ENCODE data around the gene TSPAN3. TPM values are rescaled to one million over a fixed set of nuclear protein-coding genes. Genes with fewer than 3 reads are reported as not detected.

Gene TSPAN3
- total and polyA plus RNA-seq, 4 donors, result 339 to 494 (median 450) TPM

DNA sequence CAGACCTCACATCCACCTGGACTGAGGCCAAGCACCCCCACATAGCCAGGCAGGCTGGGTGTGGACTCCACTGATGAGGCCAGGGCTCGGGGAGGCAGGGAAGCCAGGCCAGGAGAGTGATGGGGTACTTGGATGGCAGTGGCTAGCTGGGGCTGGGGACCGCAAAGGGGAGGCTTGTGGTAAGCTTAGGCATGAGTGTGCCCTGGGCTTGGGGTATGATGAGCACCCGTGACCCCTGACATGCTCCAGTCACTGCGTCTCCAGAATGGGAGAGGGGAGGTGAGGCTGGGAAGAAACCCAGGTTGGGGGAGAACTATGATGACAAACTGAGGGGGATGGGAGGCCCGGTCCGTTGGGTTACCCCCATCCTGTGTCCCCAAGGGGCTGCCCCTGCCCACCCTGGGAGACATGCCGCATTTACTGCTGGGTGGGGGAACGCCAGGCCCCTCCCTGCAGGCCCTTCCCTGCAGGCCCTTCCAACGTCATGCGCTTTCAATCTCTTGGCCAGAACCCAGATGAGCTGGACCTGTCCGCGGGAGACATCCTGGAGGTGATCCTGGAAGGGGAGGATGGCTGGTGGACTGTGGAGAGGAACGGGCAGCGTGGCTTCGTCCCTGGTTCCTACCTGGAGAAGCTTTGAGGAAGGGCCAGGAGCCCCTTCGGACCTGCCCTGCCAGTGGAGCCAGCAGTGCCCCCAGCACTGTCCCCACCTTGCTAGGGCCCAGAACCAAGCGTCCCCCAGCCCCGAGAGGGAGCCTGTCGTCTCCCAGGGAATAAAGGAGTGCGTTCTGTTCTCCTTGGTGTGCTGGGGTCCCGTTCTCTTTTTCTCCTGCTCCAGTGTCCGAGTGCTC lies 34.1 kb downstream of the TSPAN3 start:
- ATAC-seq (ENCODE audit: insufficient read depth, low FRiP score) (no peak), DNase-seq (peak in 1 of 3 donors; percentile 13)
- peak overlapping the region in 1 of 2 donors; percentile 38 for H3K27ac ChIP-seq (ENCODE audit: low read depth in 1 of 2, low read length in 1 of 2)

DNA sequence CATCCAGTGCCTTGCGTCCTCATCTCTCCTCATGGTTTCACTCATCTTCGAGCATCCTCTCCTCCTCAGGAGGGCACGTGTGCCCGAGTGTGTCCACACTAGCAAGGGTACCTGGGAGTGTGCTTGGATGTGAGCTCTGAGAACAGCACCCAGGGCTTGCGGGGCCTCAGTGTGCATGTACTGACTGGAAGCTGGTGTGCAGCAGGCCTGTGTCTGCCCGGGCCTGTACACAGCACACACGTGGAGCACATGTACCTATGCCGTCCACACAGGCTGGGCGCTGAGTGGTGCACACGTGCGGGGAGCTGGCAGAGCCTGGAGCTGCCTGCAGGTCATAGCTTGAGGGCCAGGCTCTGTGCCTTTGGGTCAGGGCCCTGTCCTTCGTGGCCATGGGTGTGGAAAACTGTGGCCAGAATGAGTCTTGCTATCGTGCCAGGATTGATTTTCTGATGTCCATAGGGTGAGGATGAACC lies 34.9 kb downstream of the TSPAN3 start:
- peaks cover 0 to 27% (median 5%) of the 10 kb centered on the region in 4 donors for H3K36me3 ChIP-seq (ENCODE audit: control insufficient read depth in 4 of 4, insufficient read depth in 4 of 4, low read length in 4 of 4)
- H3K27me3 ChIP-seq (ENCODE audit: control insufficient read depth in 3 of 3, insufficient read depth in 3 of 3, low read length in 2 of 3), result no peaks in the 10 kb centered on the region
- H3K9ac ChIP-seq (ENCODE audit: insufficient read depth in 1 of 2, low read length in 2 of 2), result no peak overlapping the region
- H3K4me3 ChIP-seq, result no peak overlapping the region
- no peak for ATAC-seq (ENCODE audit: insufficient read depth, low FRiP score)
- 87 to 93% methylated on average over 13 of the region's 13 CpGs for WGBS, 2 donors
- no peaks in the 10 kb centered on the region for H3K9me3 ChIP-seq (ENCODE audit: control insufficient read depth in 4 of 4, insufficient read depth in 3 of 4, low read length in 3 of 4)
- peaks cover 0 to 5% (median 0%) of the 10 kb centered on the region in 5 donors for H3K4me1 ChIP-seq (ENCODE audit: control insufficient read depth in 5 of 5, insufficient read depth in 5 of 5, low read length in 5 of 5)
- H3K27ac ChIP-seq (ENCODE audit: low read depth in 1 of 2, low read length in 1 of 2), result peak overlapping the region in 1 of 2 donors; percentile 38
- TF ChIP-seq, protein P1, sequence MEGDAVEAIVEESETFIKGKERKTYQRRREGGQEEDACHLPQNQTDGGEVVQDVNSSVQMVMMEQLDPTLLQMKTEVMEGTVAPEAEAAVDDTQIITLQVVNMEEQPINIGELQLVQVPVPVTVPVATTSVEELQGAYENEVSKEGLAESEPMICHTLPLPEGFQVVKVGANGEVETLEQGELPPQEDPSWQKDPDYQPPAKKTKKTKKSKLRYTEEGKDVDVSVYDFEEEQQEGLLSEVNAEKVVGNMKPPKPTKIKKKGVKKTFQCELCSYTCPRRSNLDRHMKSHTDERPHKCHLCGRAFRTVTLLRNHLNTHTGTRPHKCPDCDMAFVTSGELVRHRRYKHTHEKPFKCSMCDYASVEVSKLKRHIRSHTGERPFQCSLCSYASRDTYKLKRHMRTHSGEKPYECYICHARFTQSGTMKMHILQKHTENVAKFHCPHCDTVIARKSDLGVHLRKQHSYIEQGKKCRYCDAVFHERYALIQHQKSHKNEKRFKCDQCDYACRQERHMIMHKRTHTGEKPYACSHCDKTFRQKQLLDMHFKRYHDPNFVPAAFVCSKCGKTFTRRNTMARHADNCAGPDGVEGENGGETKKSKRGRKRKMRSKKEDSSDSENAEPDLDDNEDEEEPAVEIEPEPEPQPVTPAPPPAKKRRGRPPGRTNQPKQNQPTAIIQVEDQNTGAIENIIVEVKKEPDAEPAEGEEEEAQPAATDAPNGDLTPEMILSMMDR (IDR thresholded peaks at IDR 0.05; ENCODE audit: control extremely low read depth, extremely low read depth), result no peak
- no peak for DNase-seq

More for the DNA sequence above, 34.1 kb downstream of the TSPAN3 start:
- Histone ChIP-seq H3K9ac (ENCODE audit: insufficient read depth in 1 of 2, low read length in 2 of 2) (no peak overlapping the region), H3K9me3 (ENCODE audit: control insufficient read depth in 4 of 4, insufficient read depth in 3 of 4, low read length in 3 of 4) (no peaks in the 10 kb centered on the region), H3K4me1 (ENCODE audit: control insufficient read depth in 5 of 5, insufficient read depth in 5 of 5, low read length in 5 of 5) (peaks cover 0 to 5% (median 0%) of the 10 kb centered on the region in 5 donors), H3K4me3 (no peak overlapping the region), H3K27me3 (ENCODE audit: control insufficient read depth in 3 of 3, insufficient read depth in 3 of 3, low read length in 2 of 3) (no peaks in the 10 kb centered on the region), H3K36me3 (ENCODE audit: control insufficient read depth in 4 of 4, insufficient read depth in 4 of 4, low read length in 4 of 4) (peaks cover 0 to 27% (median 5%) of the 10 kb centered on the region in 4 donors)
- TF ChIP-seq, protein P1 (IDR thresholded peaks at IDR 0.05; ENCODE audit: control extremely low read depth, extremely low read depth), result no peak
- 94% methylated on average over 22 of the region's 22 CpGs for WGBS, 2 donors

DNA sequence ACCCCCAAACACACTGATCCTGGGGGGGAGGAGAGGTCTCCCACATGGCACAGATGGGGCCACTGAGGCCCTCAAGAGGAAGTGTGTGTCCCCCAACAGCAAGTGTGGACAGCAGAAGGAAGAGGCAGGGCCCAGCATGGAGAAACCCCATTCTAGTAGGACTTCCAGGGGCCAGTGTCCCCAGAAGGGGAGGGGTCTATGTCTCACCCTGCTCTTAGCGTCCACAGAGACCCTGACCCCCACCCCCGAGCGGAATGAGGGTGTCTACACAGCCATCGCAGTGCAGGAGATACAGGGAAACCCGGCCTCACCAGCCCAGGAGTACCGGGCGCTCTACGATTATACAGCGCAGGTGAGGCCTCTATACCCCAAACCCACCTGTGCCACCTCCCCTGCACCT lies 35.3 kb downstream of the TSPAN3 start:
- 96 to 97% methylated on average over 9 of the region's 9 CpGs for WGBS, 2 donors
- Histone ChIP-seq H3K9me3 (ENCODE audit: control insufficient read depth in 4 of 4, insufficient read depth in 3 of 4, low read length in 3 of 4) (no peaks in the 10 kb centered on the region), H3K36me3 (ENCODE audit: control insufficient read depth in 4 of 4, insufficient read depth in 4 of 4, low read length in 4 of 4) (peaks cover 0 to 25% (median 5%) of the 10 kb centered on the region in 4 donors), H3K4me1 (ENCODE audit: control insufficient read depth in 5 of 5, insufficient read depth in 5 of 5, low read length in 5 of 5) (peaks cover 0 to 5% (median 0%) of the 10 kb centered on the region in 5 donors), H3K4me3 (no peak overlapping the region), H3K27me3 (ENCODE audit: control insufficient read depth in 3 of 3, insufficient read depth in 3 of 3, low read length in 2 of 3) (no peaks in the 10 kb centered on the region), H3K9ac (ENCODE audit: insufficient read depth in 1 of 2, low read length in 2 of 2) (no peak overlapping the region), H3K27ac (ENCODE audit: low read depth in 1 of 2, low read length in 1 of 2) (no peak overlapping the region)
- ATAC-seq (ENCODE audit: insufficient read depth, low FRiP score) (no peak), DNase-seq (no peak)
- TF ChIP-seq, protein P1 (IDR thresholded peaks at IDR 0.05; ENCODE audit: control extremely low read depth, extremely low read depth), result no peak

All from lung (tissue), 12 donors.